Astrocyte of the cerebellum (primary cell): ENCODE data around the gene IRAK3.

Source experiments
- DNase-seq: peaks from one replicate; pipeline ENCODE4 v3.0.0-alpha.2; 2011; ENCODE audit warnings: low read depth
- H3K4me3 ChIP-seq: 2 replicates; pipeline ENCODE4 v1.5.1; 2011; ENCODE audit warnings: mild to moderate bottlenecking, low read depth, low read length, moderate library complexity
- CTCF ChIP-seq: IDR thresholded peaks from 2 replicates; pipeline ENCODE4 v1.5.1; 2012; ENCODE audit warnings: low read length, low read depth, moderate library complexity, mild to moderate bottlenecking; ENCODE audit errors: missing control alignments
- in situ Hi-C: cut with HindIII; loops from 2 replicates; pipeline ENCODE4 v1.10.0; 2017; ENCODE audit warnings: low sequenced_read_pairs

IRAK3 gene

DNA sequence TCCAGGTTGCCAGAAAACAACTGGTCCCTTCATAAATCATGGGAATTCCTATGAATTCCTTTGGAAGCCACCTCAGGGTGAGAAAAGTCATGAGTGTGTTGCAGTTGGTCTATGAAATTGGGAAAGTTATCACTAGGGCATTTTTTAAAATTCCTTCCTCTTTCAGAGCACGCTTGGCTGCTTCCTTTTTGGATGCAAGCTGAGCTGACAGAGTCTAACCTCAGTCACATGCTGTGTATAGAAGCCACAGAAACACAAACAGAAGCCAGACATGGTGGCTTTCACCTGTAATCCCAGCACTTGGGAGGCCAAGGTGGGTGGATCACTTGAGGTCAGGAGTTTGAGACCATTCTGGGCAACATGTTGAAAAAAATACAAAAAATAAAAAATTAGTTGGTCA, 91.5 kb downstream of the IRAK3 start:
- H3K4me3 ChIP-seq: no peak overlapping the region
- in situ Hi-C loops: no loop called here
- DNase-seq: no peak
- TF ChIP-seq CTCF: no peak

DNA sequence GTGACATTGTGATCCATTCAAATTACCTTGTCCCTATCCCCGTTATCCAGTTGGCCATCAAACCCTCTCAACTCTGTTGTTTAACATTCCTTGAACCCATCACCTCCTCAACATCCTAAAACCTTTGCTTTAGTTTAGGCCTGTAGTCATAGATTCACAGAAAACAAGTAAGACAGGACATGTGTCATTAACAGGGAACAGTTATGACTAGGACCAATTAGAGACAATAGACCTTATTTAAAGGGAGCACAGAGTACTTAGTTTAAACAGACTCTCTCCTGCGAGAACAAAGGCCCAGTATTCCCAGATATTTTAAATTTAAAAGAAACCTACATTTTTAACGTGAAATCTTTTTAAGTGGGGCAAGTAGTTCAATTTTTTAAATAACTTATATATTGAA, 93.2 kb downstream of the IRAK3 start:
- in situ Hi-C loops: no loop called here
- H3K4me3 ChIP-seq: no peak overlapping the region
- no peak for TF ChIP-seq CTCF
- no peak for DNase-seq

DNA sequence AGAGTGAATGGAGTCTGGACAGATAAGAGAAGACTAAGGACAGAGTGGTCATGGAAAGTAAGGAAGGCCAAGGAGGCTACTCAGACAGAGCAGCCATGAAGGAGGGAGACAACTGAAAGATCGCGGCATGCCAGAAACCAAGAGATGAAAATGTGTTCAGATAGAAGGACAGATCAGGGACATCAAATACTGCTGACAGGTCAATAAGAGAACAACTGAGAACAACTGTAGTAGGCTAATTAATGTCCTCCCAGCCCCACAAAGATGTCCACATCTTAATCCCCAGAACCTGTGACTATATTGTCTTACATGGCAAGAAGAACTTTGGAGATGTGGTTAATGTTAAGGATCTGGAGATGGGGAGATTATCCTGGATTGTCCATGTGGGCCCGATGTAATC, 98.3 kb downstream of the IRAK3 start:
- TF ChIP-seq CTCF: no peak

DNA sequence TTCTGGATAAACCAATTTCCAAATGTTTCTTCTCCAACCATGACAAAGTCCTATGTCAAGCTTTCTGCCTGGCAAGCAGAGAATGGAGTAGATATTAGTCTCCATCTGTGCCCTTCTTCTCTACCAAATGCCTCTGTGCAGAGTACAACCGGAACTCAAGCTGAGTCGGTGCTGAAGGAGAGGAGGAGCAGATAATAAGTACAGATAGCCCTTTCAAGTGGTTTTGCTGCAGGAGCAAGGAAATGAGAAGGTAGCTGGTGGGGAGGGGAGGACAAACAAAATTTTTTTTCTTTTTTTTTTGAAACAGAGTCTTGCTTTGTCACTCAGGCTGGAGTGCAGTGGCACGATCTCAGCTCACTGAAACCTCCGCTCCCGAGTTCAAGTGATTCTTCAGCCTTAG, 99.1 kb downstream of the IRAK3 start:
- TF ChIP-seq CTCF: no peak
- no peak for DNase-seq
- no peak overlapping the region for H3K4me3 ChIP-seq
- in situ Hi-C loops: no loop called here

More for the DNA sequence above, 98.3 kb downstream of the IRAK3 start:
- in situ Hi-C loops: no loop called here
- no peak for DNase-seq
- H3K4me3 ChIP-seq: no peak overlapping the region

DNA sequence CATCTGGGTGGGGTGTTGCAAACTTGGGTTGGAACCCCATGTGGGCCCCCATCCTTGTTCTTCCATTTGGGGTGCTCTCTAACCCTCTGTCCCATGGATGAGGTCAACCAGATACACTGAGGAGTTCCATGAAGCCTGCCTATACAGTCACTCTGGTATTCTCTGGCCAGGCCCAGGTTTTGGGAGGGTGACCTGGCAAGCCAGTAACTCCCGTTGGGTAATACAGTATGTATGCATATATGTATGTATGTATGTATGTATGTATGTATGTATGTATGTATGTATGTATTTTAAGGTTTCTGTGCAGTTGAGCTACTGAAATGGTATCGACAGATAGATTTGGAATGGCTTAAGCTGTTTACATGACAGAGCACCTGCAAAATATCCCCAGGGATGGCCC, 100.5 kb downstream of the IRAK3 start:
- in situ Hi-C loops: no loop called here
- no peak for DNase-seq
- no peak for TF ChIP-seq CTCF
- no peak overlapping the region for H3K4me3 ChIP-seq

DNA sequence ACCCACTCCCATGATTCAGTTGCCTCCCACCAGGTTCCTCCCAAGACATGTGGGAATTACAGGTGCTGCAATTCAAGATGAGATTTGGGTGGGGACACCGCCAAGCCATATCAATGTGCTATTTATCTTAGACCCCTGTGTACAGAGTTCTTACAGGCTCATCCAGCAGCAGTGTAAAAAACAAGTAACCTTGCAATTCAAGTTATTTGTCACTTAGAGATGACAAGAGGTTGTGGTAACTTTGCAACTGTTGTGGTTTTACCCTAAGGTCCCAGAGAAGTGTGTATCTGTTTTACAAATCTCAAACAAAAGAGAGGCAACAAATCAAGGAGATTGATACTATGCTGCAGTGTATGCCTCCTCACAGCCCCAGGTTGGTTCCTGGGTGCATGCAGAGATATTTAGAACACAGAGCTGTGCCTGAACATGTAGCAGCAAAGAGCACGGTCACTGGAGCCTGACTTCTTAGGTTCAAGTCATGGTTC, 101.7 kb downstream of the IRAK3 start:
- no peak for DNase-seq
- TF ChIP-seq CTCF: no peak
- in situ Hi-C loops: no loop called here

GRCh38 chr12:66296176-66296683, 107.2 kb downstream of the IRAK3 start:
- DNase-seq: no peak
- in situ Hi-C loops: no loop called here
- TF ChIP-seq CTCF: no peak
- no peak overlapping the region for H3K4me3 ChIP-seq

More for the DNA sequence above, 101.7 kb downstream of the IRAK3 start:
- no peak overlapping the region for H3K4me3 ChIP-seq
